B cell (primary cell): ENCODE measurements around the gene TENT5A. TPM values are rescaled to one million over a fixed set of nuclear protein-coding genes. Genes with fewer than 3 reads are reported as not detected.

Experiments used
- ATAC-seq: fragments of 200-7000 bp; cut with Tn5 transposase; one replicate; pipeline ENCODE4 v1.10.0; 2021; ENCODE audit warnings: low read depth, mild to moderate bottlenecking, moderate number of reproducible peaks, moderate library complexity
- CTCF ChIA-PET: fragments of 350-600 bp; sonication (Branson Sonifier 250); formaldehyde crosslinking; loops from one replicate; lab custom pipeline; 2021; ENCODE audit warnings: antibody characterized with exemption, inconsistent platforms; lab: Charles Lee
- POLR2A ChIA-PET: fragments of 350-600 bp; sonication (Branson Sonifier 250); formaldehyde crosslinking; loops from one replicate; lab custom pipeline; 2021; ENCODE audit warnings: antibody characterized with exemption; lab: Charles Lee
- DNase-seq: peaks from one replicate; pipeline ENCODE4 v3.0.0; 2013
- H2AFZ ChIP-seq: 2 replicates; pipeline ENCODE4 v1.6.1; 2012; ENCODE audit warnings: mild to moderate bottlenecking, low read depth, low read length; ENCODE audit not compliant: insufficient read depth, poor library complexity, severe bottlenecking
- H3K27ac ChIP-seq, 2 donors: 1 replicate in 1 of 2; 2 replicates in 1 of 2; pipeline ENCODE4 v1.5.1; 2012 to 2013; ENCODE audit warnings: low read length in 2 of 2, mild to moderate bottlenecking in 2 of 2, moderate library complexity in 1 of 2
- H3K27me3 ChIP-seq, 4 experiments: fragments of 200-600 bp in 1 of 4; sonication (generic) in 1 of 4; replicated peaks in 1 of 4; 1 replicate in 2 of 4; 2 replicates in 2 of 4; pipeline versions ENCODE4 v1.6.1 to v1.7.0; 2013 to 2016; ENCODE audit warnings: low read length in 3 of 4, mild to moderate bottlenecking in 2 of 4, mixed read lengths in 1 of 4, moderate library complexity in 1 of 4; ENCODE audit not compliant: insufficient read depth in 4 of 4, control insufficient read depth in 3 of 4; ENCODE audit errors: control extremely low read depth in 1 of 4
- H3K36me3 ChIP-seq, 2 experiments: replicated peaks in 1 of 2; 1 replicate in 1 of 2; 2 replicates in 1 of 2; pipeline versions ENCODE4 v1.6.1 to v1.7.1; 2013; ENCODE audit warnings: low read length in 1 of 2; ENCODE audit not compliant: insufficient read depth in 2 of 2, control insufficient read depth in 1 of 2; ENCODE audit errors: control extremely low read depth in 1 of 2, extremely low read depth in 1 of 2
- H3K4me1 ChIP-seq, 2 donors: fragments of 200-600 bp in 1 of 2; sonication (generic) in 1 of 2; 1 replicate in 1 of 2; 2 replicates in 1 of 2; pipeline versions ENCODE4 v1.5.1 to v1.6.1; 2013 to 2017; ENCODE audit warnings: low read length in 2 of 2; ENCODE audit not compliant: control insufficient read depth in 2 of 2, insufficient read depth in 2 of 2
- H3K4me2 ChIP-seq: replicated peaks from 2 replicates; pipeline ENCODE3; 2012; ENCODE audit warnings: mild to moderate bottlenecking, low read depth, low read length; ENCODE audit not compliant: poor library complexity, severe bottlenecking
- H3K4me3 ChIP-seq, 5 experiments: fragments of 200-600 bp in 1 of 5; sonication (generic) in 1 of 5; 1 replicate in 3 of 5; 2 replicates in 2 of 5; pipeline versions ENCODE4 v1.5.1 to v1.7.0; 2011 to 2016; ENCODE audit warnings: low read length in 4 of 5, mild to moderate bottlenecking in 4 of 5, low read depth in 2 of 5, control low read depth in 1 of 5, moderate library complexity in 1 of 5; ENCODE audit not compliant: insufficient read depth in 1 of 5; ENCODE audit errors: control extremely low read depth in 1 of 5, extremely low read depth in 1 of 5
- H3K79me2 ChIP-seq: fragments of 200-600 bp; sonication (generic); one replicate; pipeline ENCODE4 v1.6.0; 2016; ENCODE audit warnings: low read length; ENCODE audit not compliant: control insufficient read depth, insufficient read depth
- H3K9ac ChIP-seq: fragments of 200-600 bp; sonication (generic); 2 replicates; pipeline ENCODE4 v1.6.1; 2017; ENCODE audit warnings: mild to moderate bottlenecking, low read length, moderate library complexity
- H3K9me3 ChIP-seq, 3 donors: one replicate each; pipeline versions ENCODE4 v1.6.1 to v1.7.1; 2013; ENCODE audit warnings: low read length in 2 of 3; ENCODE audit not compliant: control insufficient read depth in 2 of 3, insufficient read depth in 1 of 3; ENCODE audit errors: control extremely low read depth in 1 of 3
- H4K20me1 ChIP-seq: 2 replicates; pipeline ENCODE4 v1.6.0; 2012; ENCODE audit warnings: mild to moderate bottlenecking, low read length; ENCODE audit not compliant: insufficient read depth, control insufficient read depth, poor library complexity, severe bottlenecking
- H3K27ac Mint-ChIP-seq: one replicate; pipeline ENCODE4 v1.8.0; 2021; ENCODE audit warnings: mixed read lengths
- H3K27me3 Mint-ChIP-seq: one replicate; pipeline ENCODE4 v1.8.0; 2021; ENCODE audit warnings: mixed read lengths
- H3K4me1 Mint-ChIP-seq: one replicate; pipeline ENCODE4 v1.8.0; 2021; ENCODE audit warnings: mixed read lengths
- H3K4me3 Mint-ChIP-seq: one replicate; pipeline ENCODE4 v1.8.0; 2021; ENCODE audit warnings: mixed read lengths
- H3K9me3 Mint-ChIP-seq: one replicate; pipeline ENCODE4 v1.8.0; 2022; ENCODE audit warnings: mixed read lengths; ENCODE audit not compliant: insufficient read depth
- EZH2 ChIP-seq: IDR thresholded peaks from 2 replicates; pipeline ENCODE4 v1.6.1; 2012; ENCODE audit warnings: borderline replicate concordance, low read depth, mild to moderate bottlenecking, moderate library complexity, low read length; ENCODE audit not compliant: insufficient read depth, poor library complexity, severe bottlenecking
- WGBS: methylation state at CpG from one replicate; pipeline ENCODE4 v1.1.5; 2013; ENCODE audit warnings: missing lambda C conversion rate; ENCODE audit not compliant: insufficient coverage; 5-methylcytosine and 5-hydroxymethylcytosine counted together
- intact Hi-C: fragments of 100-400 bp; cut with micrococcal nuclease; formaldehyde crosslinking; loops from one replicate; pipeline ENCODE4 v1.10.0; 2022
- polyA plus RNA-seq: library from polyadenylated mRNA; depleted of rRNA; stranded (reverse); fragments of >200 nt; gene quantifications from 2 replicates; pipeline ENCODE4 v1.2.3, GENCODE V29; 2012
- total RNA-seq, 2 donors: library from RNA; stranded (reverse); fragments of 120-200 nt in 1 of 2; gene quantifications; 1 replicate in 1 of 2; 2 replicates in 1 of 2; pipeline versions ENCODE4 v1.2.3 to v1.2.4, GENCODE V29; 2013 to 2022
- TF ChIP-seq, protein P1 (sequence below): fragments of 200-600 bp; IDR thresholded peaks from one replicate; pipeline ENCODE4 v1.8.0; 2022; ENCODE audit warnings: antibody characterized with exemption, mild to moderate bottlenecking

The TENT5A gene
- total and polyA plus RNA-seq, 2 donors (not counting 1 experiment from before 2014, with no cell fraction given) = 3.9 to 9.4 TPM

DNA sequence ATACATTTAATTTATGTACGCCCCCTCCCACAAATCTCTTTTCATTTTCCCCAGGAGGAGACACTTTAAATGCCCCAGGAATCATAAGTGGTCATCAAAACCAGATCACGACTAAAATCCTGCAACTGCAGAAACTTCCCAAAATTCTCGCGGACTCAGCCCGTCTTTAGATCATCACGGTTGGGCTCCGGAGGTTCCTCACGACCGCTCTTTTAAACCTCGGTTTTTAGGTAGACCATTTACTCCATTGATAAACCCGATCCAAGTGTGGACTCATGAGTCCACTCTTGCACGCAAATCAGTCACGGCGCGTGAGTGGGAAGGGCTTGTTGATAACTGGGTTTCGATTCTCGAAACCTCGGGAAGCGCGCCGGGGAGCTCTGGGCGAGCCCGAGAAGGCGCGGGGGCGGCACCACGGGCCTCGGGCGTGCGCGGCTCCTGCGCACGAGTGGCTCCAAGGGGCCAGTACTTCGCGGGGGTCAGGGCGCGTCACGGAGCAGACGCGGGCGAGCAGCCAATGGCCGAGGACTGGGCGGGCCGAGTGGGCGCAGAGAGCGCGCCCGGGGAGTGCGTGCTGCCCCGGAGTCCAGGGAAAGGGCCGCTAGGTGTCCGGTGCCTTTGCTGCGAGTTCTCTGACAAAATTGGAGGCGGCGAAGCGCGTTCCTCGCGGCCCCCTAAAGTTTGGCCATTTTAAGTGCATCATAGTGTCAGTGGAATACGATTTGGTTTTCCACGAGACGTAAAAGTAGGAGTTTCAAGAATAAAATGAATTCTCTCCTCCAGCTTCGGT lies 635 bp upstream of the TENT5A start:
- H2AFZ ChIP-seq = peak overlapping the region; percentile 89
- H3K4me1 ChIP-seq = peaks cover 22 to 33% of the 10 kb centered on the region in 2 donors
- ChIA-PET POLR2A (no interaction called here), CTCF (interaction anchor here (0.6 to 2.7 kb wide), 15 partner anchors 8 to 1885 kb away, joined by 3 to 31 read pairs (median 4); partner anchors contain the start of gene IBTK)
- H3K27ac ChIP-seq = peak overlapping the region; percentile 71 to 81
- no peaks in the 10 kb centered on the region for H3K27me3 ChIP-seq
- peaks cover 0 to 10% (median 0%) of the 10 kb centered on the region in 3 donors for H3K9me3 ChIP-seq
- H3K4me3 ChIP-seq = peak overlapping the region; percentile 79 to 94 (median 83)
- intact Hi-C loops = loop anchor here (1.0 to 5.0 kb wide), 7 partner anchors 54 to 1974 kb away; partner anchors contain the start of genes IBTK, PGM3, RWDD2A and TTK
- under 1% methylated on average over 58 of the region's 63 CpGs for WGBS
- peaks cover 36% of the 10 kb centered on the region for H4K20me1 ChIP-seq
- no peaks in the 10 kb centered on the region for H3K9me3 Mint-ChIP-seq
- peak overlapping the region; percentile 84 for H3K9ac ChIP-seq
- ATAC-seq (peak; percentile 64), DNase-seq (peak; percentile 81)
- H3K27ac Mint-ChIP-seq = peak overlapping the region; percentile 98
- peak overlapping the region; percentile 82 for H3K4me2 ChIP-seq
- no peaks in the 10 kb centered on the region for H3K36me3 ChIP-seq
- H3K79me2 ChIP-seq = peaks cover 36% of the 10 kb centered on the region
- H3K4me1 Mint-ChIP-seq = peaks cover 35% of the 10 kb centered on the region
- TF ChIP-seq, protein P1, sequence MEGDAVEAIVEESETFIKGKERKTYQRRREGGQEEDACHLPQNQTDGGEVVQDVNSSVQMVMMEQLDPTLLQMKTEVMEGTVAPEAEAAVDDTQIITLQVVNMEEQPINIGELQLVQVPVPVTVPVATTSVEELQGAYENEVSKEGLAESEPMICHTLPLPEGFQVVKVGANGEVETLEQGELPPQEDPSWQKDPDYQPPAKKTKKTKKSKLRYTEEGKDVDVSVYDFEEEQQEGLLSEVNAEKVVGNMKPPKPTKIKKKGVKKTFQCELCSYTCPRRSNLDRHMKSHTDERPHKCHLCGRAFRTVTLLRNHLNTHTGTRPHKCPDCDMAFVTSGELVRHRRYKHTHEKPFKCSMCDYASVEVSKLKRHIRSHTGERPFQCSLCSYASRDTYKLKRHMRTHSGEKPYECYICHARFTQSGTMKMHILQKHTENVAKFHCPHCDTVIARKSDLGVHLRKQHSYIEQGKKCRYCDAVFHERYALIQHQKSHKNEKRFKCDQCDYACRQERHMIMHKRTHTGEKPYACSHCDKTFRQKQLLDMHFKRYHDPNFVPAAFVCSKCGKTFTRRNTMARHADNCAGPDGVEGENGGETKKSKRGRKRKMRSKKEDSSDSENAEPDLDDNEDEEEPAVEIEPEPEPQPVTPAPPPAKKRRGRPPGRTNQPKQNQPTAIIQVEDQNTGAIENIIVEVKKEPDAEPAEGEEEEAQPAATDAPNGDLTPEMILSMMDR = no peak
- no peak for TF ChIP-seq EZH2
- peaks cover 4% of the 10 kb centered on the region for H3K27me3 Mint-ChIP-seq
- peak overlapping the region; percentile 93 for H3K4me3 Mint-ChIP-seq
